HG02610 (cell line): Measurements from ENCODE around the gene UVRAG.
A peak's percentile ranks its signal among the peaks of the same experiment; 100 is the strongest.
"Not testable (repeated sequence)": the region's sequence is repeated elsewhere in the genome, so short reads cannot be mapped to it uniquely, and the experiment has no call there.

Source experiments
- ATAC-seq: cut with Tn5 transposase; IDR thresholded peaks from one replicate; pipeline ENCODE4 v1.9.1; 2021; ENCODE audit warnings: mild to moderate bottlenecking, moderate library complexity; ENCODE audit not compliant: unreplicated experiment

Gene UVRAG

DNA sequence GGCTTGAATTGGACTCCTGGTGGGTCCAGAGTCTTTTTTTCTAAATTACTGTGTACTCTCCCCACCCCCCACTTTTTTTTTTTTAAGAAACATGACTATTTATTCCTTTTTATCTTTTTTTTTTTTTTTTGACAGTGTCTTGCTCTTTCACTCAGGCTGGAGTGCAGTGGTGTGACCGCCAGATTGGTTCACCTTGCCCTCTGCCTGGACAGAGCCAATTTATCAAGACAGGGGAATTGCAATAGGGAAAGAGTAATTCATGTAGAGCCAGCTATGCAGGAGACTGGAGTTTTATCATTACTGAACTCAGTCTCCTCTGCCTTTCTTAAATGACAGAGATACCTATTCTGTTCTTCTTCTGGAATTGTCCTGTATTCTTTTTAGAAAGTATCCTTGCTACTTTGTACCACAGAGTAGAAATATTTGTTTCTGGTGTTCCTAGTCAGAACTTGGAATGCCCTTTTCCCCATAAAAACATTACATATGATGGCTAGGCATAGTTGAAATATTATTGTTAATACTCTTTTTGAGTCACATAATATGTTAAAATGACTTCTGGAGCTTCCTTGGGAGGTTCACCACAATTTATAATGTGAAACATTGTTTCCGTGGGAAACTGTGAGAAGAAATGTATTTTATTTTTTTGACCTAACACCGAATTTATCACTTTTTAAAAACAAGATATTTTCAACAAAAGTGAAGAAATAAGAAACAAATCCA lies 95.6 kb downstream of the UVRAG start:
- no peak for ATAC-seq

DNA sequence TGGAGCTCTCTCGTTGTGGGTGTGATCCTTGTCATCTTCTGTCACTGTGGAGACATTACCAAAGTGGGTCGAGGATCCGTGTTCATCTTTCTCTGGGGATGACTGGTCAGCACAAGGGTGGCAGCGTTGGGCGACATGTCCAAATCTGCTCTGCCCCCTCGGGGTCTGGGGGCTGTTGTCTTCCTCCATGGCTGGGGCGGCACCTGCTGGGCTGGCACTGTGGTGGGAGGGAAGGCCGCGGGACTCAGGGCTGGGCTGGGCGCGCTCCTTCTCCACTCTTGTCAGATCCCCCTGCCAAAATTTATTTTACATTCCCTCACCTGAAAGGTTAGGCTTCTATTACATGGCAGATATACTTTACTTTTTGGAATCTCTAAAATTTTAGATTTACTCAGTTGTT lies 96.4 kb downstream of the UVRAG start:
- no peak for ATAC-seq

GRCh38 chr11:75913984-75914383 lies 99.0 kb downstream of the UVRAG start:
- no peak for ATAC-seq

- no peak for ATAC-seq
These were observed 101.9 kb downstream of the UVRAG start for GRCh38 chr11:75916882-75917281.

- no peak for ATAC-seq
These were observed 103.3 kb downstream of the UVRAG start for GRCh38 chr11:75918331-75918730.

DNA sequence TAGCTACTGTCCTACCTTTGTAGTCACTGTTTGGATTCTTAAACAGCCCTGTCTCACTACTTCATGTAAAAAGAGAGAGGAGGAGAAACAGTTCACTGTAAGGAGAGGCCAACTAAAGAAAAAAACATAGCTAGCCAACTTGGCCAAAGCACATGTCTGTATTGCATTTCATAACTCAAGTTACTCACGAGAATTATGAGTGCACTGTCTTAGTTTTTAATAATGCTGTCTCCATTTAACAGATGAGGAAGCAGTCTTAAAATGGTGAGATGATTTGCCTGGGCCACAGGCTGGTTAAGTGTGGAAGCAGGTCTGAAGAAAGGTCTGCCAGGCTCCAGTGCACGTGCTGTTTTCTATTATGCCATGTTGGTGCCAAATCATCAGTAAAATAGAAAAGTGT lies 104.5 kb downstream of the UVRAG start:
- no peak for ATAC-seq

DNA sequence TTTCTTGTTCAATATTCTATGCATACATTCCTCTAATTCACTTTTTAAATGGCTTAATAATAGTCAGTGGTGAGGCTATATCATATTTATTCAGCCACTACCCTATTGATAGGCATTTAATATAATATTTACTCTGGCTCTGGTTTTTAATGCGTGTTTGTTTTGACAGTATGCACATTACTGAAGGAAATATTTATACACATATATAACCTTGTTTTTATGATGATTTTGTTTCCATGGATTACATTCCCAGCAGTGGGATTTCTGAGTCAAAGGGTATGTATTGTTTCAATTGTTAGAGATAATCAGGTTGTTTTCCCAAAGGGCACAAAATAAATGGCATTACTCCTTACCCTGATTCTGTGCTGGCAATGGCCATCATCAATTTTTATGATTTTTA lies 105.8 kb downstream of the UVRAG start:
- ATAC-seq: no peak

- ATAC-seq: no peak
These were observed 106.8 kb downstream of the UVRAG start for GRCh38 chr11:75921808-75922207.

DNA sequence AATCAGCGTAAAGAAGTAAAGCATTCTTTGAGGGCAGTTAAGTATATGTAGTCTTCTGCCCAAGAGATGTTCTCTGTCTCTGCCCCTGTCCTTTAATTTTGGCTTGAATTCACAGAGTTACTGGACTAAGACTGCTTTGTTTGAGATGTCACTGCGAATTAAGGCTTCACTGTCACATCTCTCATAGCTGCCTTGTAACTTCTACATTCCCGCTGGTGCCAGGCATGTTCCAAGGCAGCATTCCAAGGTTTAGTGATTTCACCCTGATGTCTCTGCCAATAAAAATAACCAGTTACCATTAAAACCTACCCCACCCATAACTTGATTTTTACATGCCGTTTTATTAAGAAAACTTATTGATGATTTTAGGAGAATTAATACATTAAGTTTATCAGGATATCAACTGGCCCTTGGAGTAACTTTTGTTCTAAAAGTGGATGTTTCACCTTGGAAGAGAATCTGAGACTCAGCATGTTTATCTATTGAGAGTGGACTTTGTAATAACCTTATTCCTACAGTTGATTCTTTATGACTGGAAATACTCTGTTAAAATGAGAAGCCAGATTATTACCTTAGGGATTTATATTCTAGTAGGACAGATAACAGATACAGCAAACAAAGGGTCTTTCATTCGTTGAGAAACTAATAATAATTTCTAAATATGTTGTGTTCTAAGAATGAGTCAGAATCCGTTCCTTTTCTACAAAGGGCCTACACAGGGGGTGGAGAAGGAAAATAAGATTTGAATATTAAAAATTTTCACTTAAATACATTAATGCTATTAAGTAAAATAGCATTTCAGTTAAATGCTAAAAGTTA lies 110.2 kb downstream of the UVRAG start:
- ATAC-seq: peak; percentile 64

DNA sequence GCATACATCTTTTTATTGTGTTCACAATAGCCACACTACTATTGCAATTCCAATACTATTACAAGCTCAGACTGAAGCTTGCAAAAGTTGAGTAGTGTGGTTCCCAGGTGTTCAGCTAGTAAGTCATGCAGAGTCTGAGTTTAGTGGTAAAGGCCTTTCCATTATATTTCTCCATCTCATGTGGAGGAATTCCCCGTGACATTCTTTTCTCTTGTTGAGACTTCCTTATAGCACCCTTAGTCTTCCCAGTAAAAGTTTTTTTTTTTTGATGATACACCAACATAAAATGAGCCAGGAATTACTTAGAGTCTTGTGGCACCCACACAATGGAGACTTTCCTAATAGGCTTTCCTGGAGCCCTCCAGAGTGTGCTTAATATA lies 110.8 kb downstream of the UVRAG start:
- ATAC-seq: peak; percentile 29

DNA sequence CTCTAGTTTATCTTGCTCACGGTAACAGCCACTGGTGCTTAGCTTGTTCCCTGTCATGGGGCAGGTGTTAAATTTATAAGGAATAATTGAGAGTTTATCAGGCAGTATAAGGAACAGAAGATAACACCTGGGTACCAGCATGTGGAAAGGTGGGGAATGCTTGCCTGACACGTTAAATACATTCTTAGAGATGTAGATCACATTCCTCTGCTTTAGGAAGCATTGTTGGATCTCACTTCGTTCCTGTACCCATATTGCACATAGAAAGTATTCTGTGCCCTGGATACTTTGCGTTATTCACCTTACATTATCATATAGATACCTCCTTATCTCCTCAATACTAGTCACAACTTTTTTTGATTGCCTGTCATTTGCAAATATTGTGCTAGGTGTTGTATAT lies 114.7 kb downstream of the UVRAG start:
- no peak for ATAC-seq

- no peak for ATAC-seq
These were observed 115.5 kb downstream of the UVRAG start for GRCh38 chr11:75930534-75930933.

DNA sequence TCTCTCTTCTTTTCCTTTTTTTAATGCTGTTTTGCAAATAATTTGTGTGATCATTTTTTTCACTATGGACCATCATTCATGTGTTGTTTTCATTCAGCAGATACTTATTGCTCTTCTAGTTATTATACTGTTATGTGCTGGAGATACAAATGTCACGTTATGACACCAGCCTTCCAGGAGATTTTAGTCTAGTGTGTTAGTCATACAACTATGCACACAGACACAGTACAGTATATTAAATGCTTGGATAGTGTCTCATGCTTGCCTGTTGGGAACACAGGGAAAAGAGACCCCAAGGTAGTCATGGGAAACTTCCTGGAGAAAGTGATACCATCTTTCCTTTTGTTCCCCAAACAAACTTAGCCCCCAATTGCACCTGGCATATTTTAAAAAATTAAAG lies 116.1 kb downstream of the UVRAG start:
- ATAC-seq: no peak

GRCh38 chr11:75933736-75934135 lies 118.7 kb downstream of the UVRAG start:
- not testable (repeated sequence) for ATAC-seq

GRCh38 chr11:75934851-75935250 lies 119.8 kb downstream of the UVRAG start:
- no peak for ATAC-seq

- no peak for ATAC-seq
These were observed 123.5 kb downstream of the UVRAG start for GRCh38 chr11:75938543-75938942.

- ATAC-seq: no peak
These were observed 124.5 kb downstream of the UVRAG start for GRCh38 chr11:75939516-75939915.

- no peak for ATAC-seq
These were observed 125.0 kb downstream of the UVRAG start for GRCh38 chr11:75939992-75940391.

DNA sequence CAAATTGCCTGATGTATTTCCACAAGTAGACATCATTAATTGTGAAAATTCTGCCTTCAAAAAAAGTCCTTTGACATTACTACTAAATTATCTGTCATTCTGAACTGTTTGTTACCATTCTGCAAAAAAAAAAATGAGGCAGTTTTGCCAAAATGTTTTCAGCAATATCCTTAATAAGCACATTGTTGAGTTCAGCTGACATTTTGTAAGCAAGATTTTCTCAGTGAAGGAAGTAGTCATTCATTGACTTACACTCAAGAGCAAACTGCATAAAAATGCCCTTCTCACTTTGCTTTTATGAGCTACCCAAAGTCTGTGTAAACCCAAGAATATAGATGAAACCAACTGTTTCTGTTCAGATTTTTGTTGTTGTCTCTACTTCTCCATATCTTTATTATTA lies 125.9 kb downstream of the UVRAG start:
- no peak for ATAC-seq

DNA sequence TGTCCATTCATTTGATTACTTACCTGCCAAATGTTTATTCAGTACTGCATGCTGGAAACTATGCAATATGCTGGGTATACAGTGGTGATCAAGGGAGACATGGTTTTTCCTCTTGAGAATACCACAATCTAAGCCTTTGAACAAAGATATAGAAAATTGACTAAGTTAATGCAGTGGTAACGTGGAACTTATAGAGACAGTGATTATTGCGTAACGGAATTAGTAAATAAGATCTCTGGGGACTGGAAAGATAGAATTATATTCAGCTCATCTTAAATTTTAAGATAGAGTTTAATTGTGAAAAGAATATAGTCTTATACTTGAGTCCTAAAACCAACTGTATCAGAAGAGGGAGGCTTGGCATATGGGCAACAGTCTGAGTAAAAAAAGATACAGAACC lies 129.5 kb downstream of the UVRAG start:
- ATAC-seq: no peak

- no peak for ATAC-seq
These were observed 130.4 kb downstream of the UVRAG start for GRCh38 chr11:75945446-75945845.

- no peak for ATAC-seq
These were observed 130.9 kb downstream of the UVRAG start for GRCh38 chr11:75945947-75946346.
